IMR-90 (cell line): ENCODE measurements around the gene LRRC7. TPM values are rescaled to one million over a fixed set of nuclear protein-coding genes. Genes with fewer than 3 reads are reported as not detected.

Experiments used
- ATAC-seq: fragments of 200-7000 bp; cut with Tn5 transposase; 2 replicates; pipeline ENCODE4 v1.9.1; 2020; ENCODE audit warnings: low read depth, mild to moderate bottlenecking, moderate library complexity
- BruUV-seq: library from RNA; stranded (reverse); fragments of 400-500 nt; replicated peaks from 2 replicates; lab custom pipeline; 2021; lab: Mats Ljungman, UMichigan
- CTCF ChIA-PET: fragments of 300-600 bp; formaldehyde crosslinking; extraction: SDS; loops from one replicate; lab custom pipeline; 2021; ENCODE audit warnings: antibody characterized with exemption; lab: Yijun Ruan, JAX
- POLR2A ChIA-PET: fragments of 300-600 bp; sonication (Branson Sonifier 250); formaldehyde crosslinking; loops from one replicate; lab custom pipeline; 2022; ENCODE audit warnings: antibody characterized with exemption; ENCODE audit not compliant: unreplicated experiment; lab: Charles Lee
- DNase-seq: peaks from one replicate; pipeline ENCODE4 v3.0.0; 2013
- H2AFZ ChIP-seq: replicated peaks from 2 replicates; pipeline ENCODE3; 2013; ENCODE audit warnings: low read length, mild to moderate bottlenecking; ENCODE audit not compliant: poor library complexity
- H2AK5ac ChIP-seq: 2 replicates; pipeline ENCODE4 v1.6.1; 2013; ENCODE audit warnings: low read depth, low read length, inconsistent platforms
- H2AK9ac ChIP-seq: replicated peaks from 2 replicates; pipeline ENCODE3; 2013; ENCODE audit warnings: mild to moderate bottlenecking, low read depth, low read length, moderate library complexity; ENCODE audit not compliant: poor library complexity
- H2BK120ac ChIP-seq: 2 replicates; pipeline ENCODE4 v1.6.1; 2013; ENCODE audit warnings: low read depth, low read length, inconsistent platforms
- H2BK15ac ChIP-seq: 3 replicates; pipeline ENCODE4 v1.6.1; 2013; ENCODE audit warnings: low read depth, low read length, inconsistent platforms
- H2BK20ac ChIP-seq: 2 replicates; pipeline ENCODE4 v1.6.1; 2013; ENCODE audit warnings: low read depth, mild to moderate bottlenecking, inconsistent platforms, low read length, moderate library complexity
- H2BK5ac ChIP-seq: 2 replicates; pipeline ENCODE4 v1.6.1; 2013; ENCODE audit warnings: mild to moderate bottlenecking, low read depth, low read length, inconsistent platforms; ENCODE audit not compliant: poor library complexity, severe bottlenecking
- H3K14ac ChIP-seq: replicated peaks from 2 replicates; pipeline ENCODE4 v1.6.1; 2013; ENCODE audit warnings: low read depth, low read length, inconsistent platforms
- H3K18ac ChIP-seq: 2 replicates; pipeline ENCODE4 v1.6.1; 2013; ENCODE audit warnings: low read depth, low read length, control low read depth
- H3K23ac ChIP-seq: 2 replicates; pipeline ENCODE4 v1.6.1; 2013; ENCODE audit warnings: low read depth, low read length, inconsistent platforms
- H3K27ac ChIP-seq: 2 replicates; pipeline ENCODE4 v1.5.1; 2013; ENCODE audit warnings: mild to moderate bottlenecking, control low read depth, low read length; ENCODE audit not compliant: insufficient read depth
- H3K27me3 ChIP-seq: 2 replicates; pipeline ENCODE4 v1.6.1; 2013; ENCODE audit warnings: low read length; ENCODE audit not compliant: control insufficient read depth, insufficient read depth
- H3K36me3 ChIP-seq: 2 replicates; pipeline ENCODE4 v1.6.1; 2013; ENCODE audit warnings: low read length, mixed read lengths; ENCODE audit not compliant: control insufficient read depth, insufficient read depth
- H3K4ac ChIP-seq: 2 replicates; pipeline ENCODE4 v1.6.1; 2013; ENCODE audit warnings: low read depth, low read length, inconsistent platforms
- H3K4me1 ChIP-seq: 2 replicates; pipeline ENCODE4 v1.6.1; 2013; ENCODE audit warnings: low read length, mixed read lengths; ENCODE audit not compliant: control insufficient read depth, insufficient read depth
- H3K4me2 ChIP-seq: 2 replicates; pipeline ENCODE4 v1.6.1; 2013; ENCODE audit warnings: low read depth, mild to moderate bottlenecking, control low read depth, low read length, moderate library complexity
- H3K4me3 ChIP-seq: 2 replicates; pipeline ENCODE4 v1.5.1; 2013; ENCODE audit warnings: low read depth, mild to moderate bottlenecking, control low read depth, low read length, moderate library complexity; ENCODE audit not compliant: insufficient read depth
- H3K56ac ChIP-seq: 2 replicates; pipeline ENCODE4 v1.6.1; 2013; ENCODE audit warnings: low read length, inconsistent platforms; ENCODE audit not compliant: insufficient read depth; ENCODE audit errors: extremely low read depth
- H3K79me1 ChIP-seq, 2 experiments: 2 replicates each; pipeline ENCODE4 v1.6.1; 2013; ENCODE audit warnings: low read length in 2 of 2, inconsistent platforms in 1 of 2, low read depth in 1 of 2
- H3K9ac ChIP-seq: 2 replicates; pipeline ENCODE4 v1.6.1; 2013; ENCODE audit warnings: low read depth, low read length, control low read depth
- H3K9me1 ChIP-seq: 2 replicates; pipeline ENCODE4 v1.6.1; 2013; ENCODE audit warnings: low read length, inconsistent platforms; ENCODE audit not compliant: insufficient read depth
- H3K9me3 ChIP-seq: 2 replicates; pipeline ENCODE4 v1.6.1; 2013; ENCODE audit warnings: low read length; ENCODE audit not compliant: control insufficient read depth, insufficient read depth
- H4K20me1 ChIP-seq: 2 replicates; pipeline ENCODE4 v1.6.1; 2013; ENCODE audit warnings: low read length, inconsistent platforms; ENCODE audit not compliant: insufficient read depth
- H4K5ac ChIP-seq: 2 replicates; pipeline ENCODE4 v1.6.1; 2013; ENCODE audit warnings: mild to moderate bottlenecking, low read depth, low read length, control low read depth
- H4K8ac ChIP-seq, 2 experiments: 2 replicates each; pipeline ENCODE4 v1.6.1; 2013; ENCODE audit warnings: low read depth in 2 of 2, low read length in 2 of 2, control low read depth in 1 of 2, inconsistent platforms in 1 of 2
- H4K91ac ChIP-seq: 2 replicates; pipeline ENCODE4 v1.6.1; 2013; ENCODE audit warnings: low read depth, low read length, inconsistent platforms; ENCODE audit not compliant: insufficient read depth
- BHLHE40 ChIP-seq: fragments of 150-350 bp; IDR thresholded peaks from 2 replicates; pipeline ENCODE4 v1.6.1; 2016; ENCODE audit warnings: mild to moderate bottlenecking, low read depth, low read length
- CEBPB ChIP-seq: IDR thresholded peaks from 2 replicates; pipeline ENCODE4 v1.6.1; 2012; ENCODE audit warnings: low read depth, low read length, improper control_type of control experiment
- CHD1 ChIP-seq: IDR thresholded peaks from 2 replicates; pipeline ENCODE4 v1.6.1; 2012; ENCODE audit warnings: low read depth, low read length, improper control_type of control experiment
- CTCF ChIP-seq: conservative IDR thresholded peaks from 2 replicates; pipeline ENCODE4 v1.5.1; 2012; ENCODE audit warnings: mild to moderate bottlenecking, low read depth, low read length, improper control_type of control experiment
- ELK1 ChIP-seq: fragments of 150-350 bp; IDR thresholded peaks from 2 replicates; pipeline ENCODE4 v1.6.1; 2016; ENCODE audit warnings: low read depth, mild to moderate bottlenecking, low read length, moderate library complexity, borderline replicate concordance
- FOS ChIP-seq: fragments of 150-350 bp; IDR thresholded peaks from 2 replicates; pipeline ENCODE4 v1.6.1; 2016; ENCODE audit warnings: low read depth, low read length
- MAFK ChIP-seq: IDR thresholded peaks from 2 replicates; pipeline ENCODE4 v1.6.1; 2012; ENCODE audit warnings: low read depth, low read length, improper control_type of control experiment
- MAZ ChIP-seq: IDR thresholded peaks from 2 replicates; pipeline ENCODE4 v1.6.1; 2012; ENCODE audit warnings: low read depth, mild to moderate bottlenecking, low read length, improper control_type of control experiment, moderate library complexity, borderline replicate concordance
- MXI1 ChIP-seq: IDR thresholded peaks from 2 replicates; pipeline ENCODE4 v1.6.1; 2012; ENCODE audit warnings: low read depth, mild to moderate bottlenecking, low read length, moderate library complexity, borderline replicate concordance
- NFE2L2 ChIP-seq: fragments of 150-350 bp; IDR thresholded peaks from 2 replicates; pipeline ENCODE4 v1.6.1; 2016; ENCODE audit warnings: low read depth, mild to moderate bottlenecking, low read length
- POLR2A ChIP-seq: IDR thresholded peaks from 2 replicates; pipeline ENCODE4 v1.6.1; 2012; ENCODE audit warnings: mild to moderate bottlenecking, low read depth, low read length
- RAD21 ChIP-seq: IDR thresholded peaks from 2 replicates; pipeline ENCODE4 v1.6.1; 2012; ENCODE audit warnings: low read length, improper control_type of control experiment
- RCOR1 ChIP-seq: IDR thresholded peaks from 2 replicates; pipeline ENCODE4 v1.6.1; 2012; ENCODE audit warnings: mild to moderate bottlenecking, low read length, improper control_type of control experiment; ENCODE audit not compliant: insufficient replicate concordance
- RFX5 ChIP-seq: IDR thresholded peaks from 2 replicates; pipeline ENCODE4 v1.8.0; 2012; ENCODE audit warnings: low read depth, mild to moderate bottlenecking, low read length, moderate library complexity
- SMC3 ChIP-seq: fragments of 150-350 bp; IDR thresholded peaks from 2 replicates; pipeline ENCODE4 v1.6.1; 2016; ENCODE audit warnings: low read depth, mild to moderate bottlenecking, antibody characterized with exemption, low read length, moderate library complexity
- USF2 ChIP-seq: fragments of 150-350 bp; IDR thresholded peaks from 2 replicates; pipeline ENCODE4 v1.6.1; 2017; ENCODE audit warnings: mild to moderate bottlenecking, antibody characterized with exemption, low read length, low read depth
- WGBS, 2 experiments: methylation state at CpG; one replicate each; pipeline versions ENCODE4 v1.1.5 to v1.1.7; 2013; ENCODE audit warnings: missing lambda C conversion rate in 2 of 2; ENCODE audit not compliant: insufficient read length in 1 of 2; ENCODE audit errors: extremely low coverage in 2 of 2; 5-methylcytosine and 5-hydroxymethylcytosine counted together
- dilution Hi-C: fragments of 300-500 bp; cut with HindIII; formaldehyde crosslinking; loops from one replicate; pipeline ENCODE4 v1.14.3; 2018; ENCODE audit warnings: low sequenced_read_pairs; ENCODE audit not compliant: unreplicated experiment
- in situ Hi-C: fragments of 300-500 bp; cut with MboI; formaldehyde crosslinking; loops from 3 replicates; pipeline ENCODE4 v1.14.3; 2019; ENCODE audit warnings: low sequenced_read_pairs, inconsistent platforms, mixed read lengths
- intact Hi-C: fragments of 100-400 bp; cut with micrococcal nuclease; formaldehyde crosslinking; loops from 2 replicates; pipeline ENCODE4 v1.10.0; 2022
- polyA plus RNA-seq, 3 experiments: library from polyadenylated mRNA; depleted of rRNA; stranded (reverse); fragments of >200 nt; gene quantifications; 2 replicates each; pipeline ENCODE4 v1.2.3, GENCODE V29; 2012; ENCODE audit warnings: low replicate concordance in 1 of 3
- total RNA-seq: library from RNA; depleted of rRNA; stranded (reverse); fragments of >200 nt; gene quantifications from 2 replicates; pipeline ENCODE4 v1.2.3, GENCODE V29; 2012

LRRC7 gene
- total and polyA plus RNA-seq, 2 of the 4 experiments (the other 2 are of a cell fraction): under 0.01 to 0.02 TPM

- Histone ChIP-seq H3K14ac (no peak overlapping the region), H4K20me1 (no peaks in the 10 kb centered on the region), H3K23ac (no peak overlapping the region), H2BK20ac (no peak overlapping the region), H2BK120ac (no peak overlapping the region), H3K79me1 (no peaks in the 10 kb centered on the region), H3K4ac (no peak overlapping the region), H2AK9ac (no peak overlapping the region), H3K4me2 (no peak overlapping the region), H3K9ac (no peak overlapping the region), H3K56ac (no peak overlapping the region), H2BK15ac (no peak overlapping the region), H2AK5ac (no peak overlapping the region), H2AFZ (no peak overlapping the region), H3K27ac (no peak overlapping the region), H3K36me3 (no peaks in the 10 kb centered on the region), H3K9me3 (no peaks in the 10 kb centered on the region), H3K4me3 (no peak overlapping the region), H3K4me1 (no peaks in the 10 kb centered on the region), H4K91ac (no peak overlapping the region), H4K5ac (no peak overlapping the region), H3K9me1 (no peaks in the 10 kb centered on the region), H3K18ac (no peak overlapping the region), H3K27me3 (no peaks in the 10 kb centered on the region), H2BK5ac (no peak overlapping the region), H4K8ac (no peak overlapping the region)
- in situ Hi-C loops (no loop called here), intact Hi-C loops (no loop called here), dilution Hi-C loops (no loop called here)
- ChIA-PET POLR2A (no interaction called here), CTCF (no interaction called here)
- no CpG with 5 or more reads among the region's 1 CpG for WGBS, 2 experiments
- no peak for TF ChIP-seq ELK1
- no peak for TF ChIP-seq CTCF
- TF ChIP-seq NFE2L2: no peak
- no peak for TF ChIP-seq USF2
- TF ChIP-seq RCOR1: no peak
- no peak for TF ChIP-seq CEBPB
- TF ChIP-seq RAD21: no peak
- TF ChIP-seq BHLHE40: no peak
- no peak for TF ChIP-seq RFX5
- no peak for TF ChIP-seq SMC3
- no peak for TF ChIP-seq MXI1
- no peak for TF ChIP-seq POLR2A
- no peak for TF ChIP-seq CHD1
- TF ChIP-seq MAFK: no peak
- no peak for TF ChIP-seq MAZ
- no peak for TF ChIP-seq FOS
- DNase-seq (no peak), ATAC-seq (no peak)
- no TSS peak for BruUV-seq
Observed at GRCh38 chr1:69858534-69858933, 290.8 kb downstream of the LRRC7 start.
